HEK293 (cell line): ENCODE results near the gene MARCHF11.

Experiments
- CTCF ChIP-seq: fragments of 450-650 bp; formaldehyde crosslinking; IDR thresholded peaks from 2 replicates; pipeline ENCODE4 v1.5.1; 2016; ENCODE audit warnings: missing biosample characterization, missing genetic modification characterization
- GLI4 ChIP-seq: fragments of 450-650 bp; formaldehyde crosslinking; IDR thresholded peaks from 2 replicates; pipeline ENCODE4 v1.5.1; 2016; ENCODE audit warnings: missing biosample characterization, missing genetic modification characterization
- SP2 ChIP-seq: fragments of 450-650 bp; formaldehyde crosslinking; IDR thresholded peaks from 2 replicates; pipeline ENCODE4 v1.5.1; 2016; ENCODE audit warnings: missing biosample characterization, missing genetic modification characterization
- ZBTB7A ChIP-seq: fragments of 450-650 bp; formaldehyde crosslinking; IDR thresholded peaks from 2 replicates; pipeline ENCODE4 v1.5.1; 2016; ENCODE audit warnings: low read depth, missing biosample characterization, missing genetic modification characterization
- ZBTB8A ChIP-seq: fragments of 450-650 bp; formaldehyde crosslinking; IDR thresholded peaks from 2 replicates; pipeline ENCODE4 v1.5.1; 2016; ENCODE audit warnings: missing biosample characterization, missing genetic modification characterization
- ZNF350 ChIP-seq: fragments of 450-650 bp; formaldehyde crosslinking; IDR thresholded peaks from 2 replicates; pipeline ENCODE4 v1.5.0; 2017; ENCODE audit warnings: missing biosample characterization, mild to moderate bottlenecking, missing genetic modification characterization
- ZNF501 ChIP-seq: fragments of 450-650 bp; formaldehyde crosslinking; IDR thresholded peaks from 2 replicates; pipeline ENCODE4 v1.5.1; 2016; ENCODE audit warnings: missing biosample characterization, missing genetic modification characterization
- ZNF560 ChIP-seq: fragments of 450-650 bp; formaldehyde crosslinking; IDR thresholded peaks from 2 replicates; pipeline ENCODE4 v1.5.1; 2017; ENCODE audit warnings: missing biosample characterization, missing genetic modification characterization, borderline replicate concordance
- ZNF747 ChIP-seq: fragments of 450-650 bp; formaldehyde crosslinking; IDR thresholded peaks from 2 replicates; pipeline ENCODE4 v1.5.1; 2016; ENCODE audit warnings: missing biosample characterization, missing genetic modification characterization
- TF ChIP-seq, protein P1 (sequence below): fragments of 450-650 bp; formaldehyde crosslinking; IDR thresholded peaks from 2 replicates; pipeline ENCODE4 v1.5.1; 2016; ENCODE audit warnings: missing biosample characterization, missing genetic modification characterization
- TF ChIP-seq, protein P2 (sequence below): fragments of 450-650 bp; formaldehyde crosslinking; IDR thresholded peaks from 2 replicates; pipeline ENCODE4 v1.5.1; 2016; ENCODE audit warnings: missing biosample characterization, missing genetic modification characterization
- TF ChIP-seq, protein P3 (sequence below): fragments of 450-650 bp; formaldehyde crosslinking; conservative IDR thresholded peaks from 2 replicates; pipeline ENCODE4 v1.5.1; 2016; ENCODE audit warnings: low read depth, missing biosample characterization, missing genetic modification characterization

DNA sequence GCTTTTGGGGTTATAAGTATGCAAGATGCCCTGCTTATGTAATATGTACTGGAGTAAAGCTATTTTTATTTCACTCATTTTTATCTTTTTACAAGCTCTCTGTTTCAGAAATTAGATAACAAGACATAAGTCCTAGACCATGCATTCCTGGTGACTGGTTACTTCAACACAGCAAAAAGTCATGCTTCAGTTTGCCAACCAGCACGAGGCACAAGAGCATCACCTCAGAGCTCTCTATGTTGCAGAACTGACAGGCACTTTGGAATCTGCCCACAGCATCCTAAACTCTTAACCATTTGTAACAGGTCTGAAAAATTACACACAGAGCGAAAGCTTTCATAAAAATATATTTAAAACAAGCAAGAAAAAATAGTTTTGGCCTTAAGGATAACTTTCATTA is 112.8 kb downstream of the MARCHF11 start:
- TF ChIP-seq CTCF (tag by site-specific recombination) = no peak
- TF ChIP-seq ZBTB7A = no peak
- TF ChIP-seq, protein P1, sequence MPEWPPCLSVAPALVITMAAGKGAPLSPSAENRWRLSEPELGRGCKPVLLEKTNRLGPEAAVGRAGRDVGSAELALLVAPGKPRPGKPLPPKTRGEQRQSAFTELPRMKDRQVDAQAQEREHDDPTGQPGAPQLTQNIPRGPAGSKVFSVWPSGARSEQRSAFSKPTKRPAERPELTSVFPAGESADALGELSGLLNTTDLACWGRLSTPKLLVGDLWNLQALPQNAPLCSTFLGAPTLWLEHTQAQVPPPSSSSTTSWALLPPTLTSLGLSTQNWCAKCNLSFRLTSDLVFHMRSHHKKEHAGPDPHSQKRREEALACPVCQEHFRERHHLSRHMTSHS (tag by site-specific recombination) = no peak
- TF ChIP-seq, protein P2, sequence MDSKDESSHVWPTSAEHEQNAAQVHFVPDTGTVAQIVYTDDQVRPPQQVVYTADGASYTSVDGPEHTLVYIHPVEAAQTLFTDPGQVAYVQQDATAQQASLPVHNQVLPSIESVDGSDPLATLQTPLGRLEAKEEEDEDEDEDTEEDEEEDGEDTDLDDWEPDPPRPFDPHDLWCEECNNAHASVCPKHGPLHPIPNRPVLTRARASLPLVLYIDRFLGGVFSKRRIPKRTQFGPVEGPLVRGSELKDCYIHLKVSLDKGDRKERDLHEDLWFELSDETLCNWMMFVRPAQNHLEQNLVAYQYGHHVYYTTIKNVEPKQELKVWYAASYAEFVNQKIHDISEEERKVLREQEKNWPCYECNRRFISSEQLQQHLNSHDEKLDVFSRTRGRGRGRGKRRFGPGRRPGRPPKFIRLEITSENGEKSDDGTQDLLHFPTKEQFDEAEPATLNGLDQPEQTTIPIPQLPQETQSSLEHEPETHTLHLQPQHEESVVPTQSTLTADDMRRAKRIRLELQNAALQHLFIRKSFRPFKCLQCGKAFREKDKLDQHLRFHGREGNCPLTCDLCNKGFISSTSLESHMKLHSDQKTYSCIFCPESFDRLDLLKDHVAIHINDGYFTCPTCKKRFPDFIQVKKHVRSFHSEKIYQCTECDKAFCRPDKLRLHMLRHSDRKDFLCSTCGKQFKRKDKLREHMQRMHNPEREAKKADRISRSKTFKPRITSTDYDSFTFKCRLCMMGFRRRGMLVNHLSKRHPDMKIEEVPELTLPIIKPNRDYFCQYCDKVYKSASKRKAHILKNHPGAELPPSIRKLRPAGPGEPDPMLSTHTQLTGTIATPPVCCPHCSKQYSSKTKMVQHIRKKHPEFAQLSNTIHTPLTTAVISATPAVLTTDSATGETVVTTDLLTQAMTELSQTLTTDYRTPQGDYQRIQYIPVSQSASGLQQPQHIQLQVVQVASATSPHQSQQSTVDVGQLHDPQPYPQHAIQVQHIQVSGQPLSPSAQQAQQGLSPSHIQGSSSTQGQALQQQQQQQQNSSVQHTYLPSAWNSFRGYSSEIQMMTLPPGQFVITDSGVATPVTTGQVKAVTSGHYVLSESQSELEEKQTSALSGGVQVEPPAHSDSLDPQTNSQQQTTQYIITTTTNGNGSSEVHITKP = no peak
- TF ChIP-seq GLI4 = no peak
- TF ChIP-seq ZNF350 (tag by site-specific recombination) = no peak
- TF ChIP-seq ZNF747 (tag by site-specific recombination) = no peak
- no peak for TF ChIP-seq ZNF501 (tag by site-specific recombination)
- no peak for TF ChIP-seq ZBTB8A
- no peak for TF ChIP-seq SP2 (tag by site-specific recombination)
- TF ChIP-seq ZNF560 (tag by site-specific recombination) = no peak
- TF ChIP-seq, protein P3, sequence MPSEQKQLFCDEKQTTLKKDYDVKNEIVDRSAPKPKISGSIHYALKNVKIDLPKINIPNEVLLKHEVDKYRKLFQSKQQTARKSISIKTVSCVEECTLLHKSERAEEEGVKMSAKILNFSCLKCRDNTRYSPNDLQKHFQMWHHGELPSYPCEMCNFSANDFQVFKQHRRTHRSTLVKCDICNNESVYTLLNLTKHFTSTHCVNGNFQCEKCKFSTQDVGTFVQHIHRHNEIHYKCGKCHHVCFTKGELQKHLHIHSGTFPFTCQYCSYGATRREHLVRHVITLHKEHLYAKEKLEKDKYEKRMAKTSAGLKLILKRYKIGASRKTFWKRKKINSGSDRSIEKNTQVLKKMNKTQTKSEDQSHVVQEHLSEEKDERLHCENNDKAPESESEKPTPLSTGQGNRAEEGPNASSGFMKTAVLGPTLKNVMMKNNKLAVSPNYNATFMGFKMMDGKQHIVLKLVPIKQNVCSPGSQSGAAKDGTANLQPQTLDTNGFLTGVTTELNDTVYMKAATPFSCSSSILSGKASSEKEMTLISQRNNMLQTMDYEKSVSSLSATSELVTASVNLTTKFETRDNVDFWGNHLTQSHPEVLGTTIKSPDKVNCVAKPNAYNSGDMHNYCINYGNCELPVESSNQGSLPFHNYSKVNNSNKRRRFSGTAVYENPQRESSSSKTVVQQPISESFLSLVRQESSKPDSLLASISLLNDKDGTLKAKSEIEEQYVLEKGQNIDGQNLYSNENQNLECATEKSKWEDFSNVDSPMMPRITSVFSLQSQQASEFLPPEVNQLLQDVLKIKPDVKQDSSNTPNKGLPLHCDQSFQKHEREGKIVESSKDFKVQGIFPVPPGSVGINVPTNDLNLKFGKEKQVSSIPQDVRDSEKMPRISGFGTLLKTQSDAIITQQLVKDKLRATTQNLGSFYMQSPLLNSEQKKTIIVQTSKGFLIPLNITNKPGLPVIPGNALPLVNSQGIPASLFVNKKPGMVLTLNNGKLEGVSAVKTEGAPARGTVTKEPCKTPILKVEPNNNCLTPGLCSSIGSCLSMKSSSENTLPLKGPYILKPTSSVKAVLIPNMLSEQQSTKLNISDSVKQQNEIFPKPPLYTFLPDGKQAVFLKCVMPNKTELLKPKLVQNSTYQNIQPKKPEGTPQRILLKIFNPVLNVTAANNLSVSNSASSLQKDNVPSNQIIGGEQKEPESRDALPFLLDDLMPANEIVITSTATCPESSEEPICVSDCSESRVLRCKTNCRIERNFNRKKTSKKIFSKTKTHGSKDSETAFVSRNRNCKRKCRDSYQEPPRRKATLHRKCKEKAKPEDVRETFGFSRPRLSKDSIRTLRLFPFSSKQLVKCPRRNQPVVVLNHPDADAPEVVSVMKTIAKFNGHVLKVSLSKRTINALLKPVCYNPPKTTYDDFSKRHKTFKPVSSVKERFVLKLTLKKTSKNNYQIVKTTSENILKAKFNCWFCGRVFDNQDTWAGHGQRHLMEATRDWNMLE = no peak
